ENCODE data around the gene ANKFY1.

The ANKFY1 gene

DNA sequence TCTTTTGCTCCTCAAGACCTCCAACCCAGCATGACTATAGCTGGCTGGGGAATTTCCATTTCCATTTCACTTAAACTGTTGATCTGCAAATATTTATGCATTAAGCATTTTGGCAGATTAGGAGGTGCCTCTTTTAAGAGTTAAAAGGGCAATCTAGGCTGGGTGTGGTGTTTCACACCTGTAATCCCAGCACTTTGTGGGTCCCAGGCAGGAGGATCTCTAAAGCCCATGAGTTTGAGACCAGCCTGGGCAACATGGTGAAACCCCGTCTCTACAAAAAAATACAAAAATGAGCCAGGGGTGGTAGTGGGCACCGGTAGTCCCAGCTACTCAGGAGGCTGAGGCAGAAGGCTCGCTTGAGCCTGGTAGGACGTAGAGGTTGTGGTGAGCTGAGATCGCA lies 17.1 kb downstream of the ANKFY1 start:
- no peak for DNase-seq
- Histone ChIP-seq H3K9me3 (ENCODE audit: severe bottlenecking) (no peaks in the 10 kb centered on the region), H3K27ac (no peak overlapping the region), H3K36me3 (peaks cover 19% of the 10 kb centered on the region), H3K27me3 (ENCODE audit: insufficient read depth, low read depth, severe bottlenecking) (no peaks in the 10 kb centered on the region), H3K4me3 (ENCODE audit: low read depth, low read length) (no peak overlapping the region)
- TF ChIP-seq, protein P1, sequence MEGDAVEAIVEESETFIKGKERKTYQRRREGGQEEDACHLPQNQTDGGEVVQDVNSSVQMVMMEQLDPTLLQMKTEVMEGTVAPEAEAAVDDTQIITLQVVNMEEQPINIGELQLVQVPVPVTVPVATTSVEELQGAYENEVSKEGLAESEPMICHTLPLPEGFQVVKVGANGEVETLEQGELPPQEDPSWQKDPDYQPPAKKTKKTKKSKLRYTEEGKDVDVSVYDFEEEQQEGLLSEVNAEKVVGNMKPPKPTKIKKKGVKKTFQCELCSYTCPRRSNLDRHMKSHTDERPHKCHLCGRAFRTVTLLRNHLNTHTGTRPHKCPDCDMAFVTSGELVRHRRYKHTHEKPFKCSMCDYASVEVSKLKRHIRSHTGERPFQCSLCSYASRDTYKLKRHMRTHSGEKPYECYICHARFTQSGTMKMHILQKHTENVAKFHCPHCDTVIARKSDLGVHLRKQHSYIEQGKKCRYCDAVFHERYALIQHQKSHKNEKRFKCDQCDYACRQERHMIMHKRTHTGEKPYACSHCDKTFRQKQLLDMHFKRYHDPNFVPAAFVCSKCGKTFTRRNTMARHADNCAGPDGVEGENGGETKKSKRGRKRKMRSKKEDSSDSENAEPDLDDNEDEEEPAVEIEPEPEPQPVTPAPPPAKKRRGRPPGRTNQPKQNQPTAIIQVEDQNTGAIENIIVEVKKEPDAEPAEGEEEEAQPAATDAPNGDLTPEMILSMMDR (IDR thresholded peaks at IDR 0.05; ENCODE audit: low read depth, low read length), result no peak

DNA sequence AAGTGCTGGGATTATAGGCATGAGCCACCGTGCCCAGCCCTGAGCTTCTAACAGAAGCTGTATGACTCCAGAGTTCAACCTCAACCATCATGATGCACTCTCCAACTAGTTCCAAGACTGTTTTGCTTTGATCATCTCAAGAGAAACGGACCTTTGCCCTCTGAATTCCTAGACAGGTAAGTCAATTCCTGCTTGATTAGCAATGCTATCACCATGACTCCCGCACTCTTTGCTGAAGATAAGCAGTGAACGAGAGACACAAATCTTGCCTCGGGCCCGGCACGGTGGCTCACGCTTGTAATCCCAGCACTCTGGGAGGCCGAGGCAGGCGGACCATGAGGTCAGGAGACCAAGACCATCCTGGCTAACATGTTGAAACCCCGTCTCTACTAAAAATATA lies 22.2 kb downstream of the ANKFY1 start:
- peaks cover 33% of the 10 kb centered on the region for H3K36me3 ChIP-seq
- TF ChIP-seq, protein P1 (IDR thresholded peaks at IDR 0.05; ENCODE audit: low read depth, low read length), result no peak

DNA sequence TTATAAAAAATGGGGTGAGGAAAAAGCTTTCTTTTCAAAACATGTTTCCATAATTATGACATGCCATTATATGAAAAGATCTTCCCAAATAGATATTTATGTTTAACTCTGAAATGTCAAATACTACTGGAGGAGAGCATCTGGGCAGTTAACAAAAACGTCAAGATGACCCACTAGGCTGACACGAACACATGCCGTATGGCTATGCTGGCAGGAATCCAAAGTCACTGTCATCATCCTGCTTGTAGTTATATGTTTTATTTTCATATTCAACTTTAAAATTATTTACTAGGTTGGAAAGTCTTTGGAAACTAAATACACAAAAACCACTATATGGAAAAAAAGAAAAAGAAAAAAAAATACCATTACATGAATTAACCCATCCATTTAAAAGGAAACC lies 27.3 kb downstream of the ANKFY1 start:
- DNase-seq, result no peak
- no peak overlapping the region for H3K4me3 ChIP-seq (ENCODE audit: low read depth, low read length)
- H3K27ac ChIP-seq, result no peak overlapping the region
- H3K27me3 ChIP-seq (ENCODE audit: insufficient read depth, low read depth, severe bottlenecking), result no peaks in the 10 kb centered on the region
- H3K36me3 ChIP-seq, result peaks cover 62% of the 10 kb centered on the region
- TF ChIP-seq, protein P1 (IDR thresholded peaks at IDR 0.05; ENCODE audit: low read depth, low read length), result no peak
- H3K9me3 ChIP-seq (ENCODE audit: severe bottlenecking), result no peaks in the 10 kb centered on the region

More for the DNA sequence above, 22.2 kb downstream of the ANKFY1 start:
- Histone ChIP-seq H3K4me3 (ENCODE audit: low read depth, low read length) (no peak overlapping the region), H3K27ac (no peak overlapping the region), H3K9me3 (ENCODE audit: severe bottlenecking) (no peaks in the 10 kb centered on the region), H3K27me3 (ENCODE audit: insufficient read depth, low read depth, severe bottlenecking) (no peaks in the 10 kb centered on the region)
- no peak for DNase-seq

DNA sequence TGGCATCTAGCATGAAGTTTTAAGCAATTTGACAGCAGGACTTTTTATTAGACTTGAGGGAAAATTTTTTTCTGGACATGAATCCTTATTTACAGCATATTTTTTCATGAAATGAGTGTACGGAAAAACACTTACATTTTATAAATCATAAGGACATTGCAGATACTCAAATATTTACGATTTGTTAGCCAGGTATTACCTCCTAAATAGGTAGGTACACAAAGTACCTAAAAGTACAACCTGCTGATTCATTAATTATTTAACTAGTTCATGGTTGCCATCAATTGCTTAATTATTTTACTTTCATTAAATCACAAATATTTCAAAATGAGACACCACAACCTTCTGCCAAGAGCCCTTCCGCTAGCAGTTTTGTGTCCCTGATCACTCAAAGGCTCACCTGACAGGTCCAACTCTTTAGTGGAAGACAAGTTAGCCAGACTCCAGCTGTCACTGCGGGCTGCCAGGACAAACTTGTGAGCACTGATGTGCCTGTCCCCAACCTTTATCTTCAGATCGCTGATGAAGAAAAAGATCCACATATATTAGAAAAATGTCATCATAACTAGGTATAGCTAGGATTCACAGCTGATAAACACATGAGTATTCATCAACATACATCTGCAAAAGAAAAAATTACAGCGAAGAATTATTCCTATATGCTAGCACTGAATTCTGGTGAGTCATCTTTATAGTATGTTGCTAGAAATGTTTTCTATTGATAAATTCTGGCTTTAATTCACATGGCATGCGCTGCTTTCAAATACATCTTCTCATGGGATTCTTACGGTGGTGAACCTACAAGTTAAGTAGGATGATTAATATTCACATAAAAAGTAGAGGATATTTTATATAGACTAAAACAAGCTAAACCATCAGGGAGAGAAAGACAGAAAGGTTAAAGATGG lies 28.2 kb downstream of the ANKFY1 start:
- H3K27me3 ChIP-seq (ENCODE audit: insufficient read depth, low read depth, severe bottlenecking), result no peaks in the 10 kb centered on the region
- H3K4me3 ChIP-seq (ENCODE audit: low read depth, low read length), result no peak overlapping the region
- no peak for DNase-seq
- H3K36me3 ChIP-seq, result peaks cover 62% of the 10 kb centered on the region
- H3K9me3 ChIP-seq (ENCODE audit: severe bottlenecking), result no peaks in the 10 kb centered on the region
- H3K27ac ChIP-seq, result no peak overlapping the region
- TF ChIP-seq, protein P1 (IDR thresholded peaks at IDR 0.05; ENCODE audit: low read depth, low read length), result no peak

DNA sequence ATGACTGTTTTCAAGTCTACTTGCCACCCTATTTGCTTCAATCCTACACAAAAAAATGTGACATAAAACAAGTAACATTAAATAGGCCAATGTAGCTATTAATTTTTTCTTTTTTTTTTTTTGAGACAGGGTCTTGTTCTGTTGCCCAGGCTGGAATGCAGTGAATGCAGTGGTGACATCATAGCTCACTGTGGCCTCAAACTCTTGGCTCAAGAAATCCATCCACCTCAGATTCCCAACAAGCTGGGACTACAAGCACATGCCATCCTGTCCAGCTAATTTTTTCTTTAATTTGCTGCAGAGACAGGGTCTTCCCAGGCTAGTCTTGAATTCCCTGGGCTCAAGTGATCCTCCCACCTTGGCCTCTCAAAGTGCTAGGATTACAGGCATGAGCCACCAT lies 29.4 kb downstream of the ANKFY1 start:
- Histone ChIP-seq H3K27me3 (ENCODE audit: insufficient read depth, low read depth, severe bottlenecking) (no peaks in the 10 kb centered on the region), H3K4me3 (ENCODE audit: low read depth, low read length) (no peak overlapping the region), H3K36me3 (peaks cover 54% of the 10 kb centered on the region), H3K27ac (no peak overlapping the region), H3K9me3 (ENCODE audit: severe bottlenecking) (no peaks in the 10 kb centered on the region)
- no peak for DNase-seq
- TF ChIP-seq, protein P1 (IDR thresholded peaks at IDR 0.05; ENCODE audit: low read depth, low read length), result no peak
